AG04450 (cell line): ENCODE data around the gene FNBP1. TPM values are rescaled to one million over a fixed set of nuclear protein-coding genes. Genes with fewer than 3 reads are reported as not detected.

ENCODE experiments used
- CTCF ChIA-PET: fragments of 300-600, 350-600 bp; formaldehyde crosslinking; extraction: SDS; loops from one replicate; lab custom pipeline; 2022; ENCODE audit warnings: antibody characterized with exemption, inconsistent platforms; lab: Charles Lee
- POLR2A ChIA-PET: fragments of 350-600 bp; formaldehyde crosslinking; extraction: SDS; loops from one replicate; lab custom pipeline; 2021; ENCODE audit warnings: antibody characterized with exemption, inconsistent platforms; lab: Yijun Ruan, JAX
- DNase-seq: peaks from one replicate; pipeline ENCODE4 v3.0.0-alpha.2; 2011; ENCODE audit warnings: low read depth, low spot score
- H3K27ac ChIP-seq: one replicate; pipeline ENCODE4 v1.5.1; 2012; ENCODE audit warnings: low read depth, low read length, control low read depth
- H3K27me3 ChIP-seq: one replicate; pipeline ENCODE4 v1.6.0; 2012; ENCODE audit warnings: low read length; ENCODE audit not compliant: control insufficient read depth, insufficient read depth
- H3K4me3 ChIP-seq: 2 replicates; pipeline ENCODE4 v1.5.1; 2011; ENCODE audit warnings: mild to moderate bottlenecking, low read depth, low read length, control low read depth
- H3K9me3 ChIP-seq: 2 replicates; pipeline ENCODE4 v1.5.1; 2012; ENCODE audit warnings: low read length; ENCODE audit not compliant: control insufficient read depth, insufficient read depth
- CTCF ChIP-seq: IDR thresholded peaks from 2 replicates; pipeline ENCODE4 v1.5.1; 2011; ENCODE audit warnings: low read depth, low read length, control low read depth, inconsistent platforms
- polyA plus RNA-seq: library from polyadenylated mRNA; depleted of rRNA; stranded (reverse); fragments of >200 nt; gene quantifications from 2 replicates; pipeline ENCODE4 v1.2.3, GENCODE V29; 2011

FNBP1 gene
- polyA plus RNA-seq, 1 experiment, result 22.3 TPM

GRCh38 chr9:129916707-129917106 lies 126.3 kb downstream of the FNBP1 start:
- Histone ChIP-seq H3K27me3 (no peaks in the 10 kb centered on the region), H3K4me3 (no peak overlapping the region), H3K27ac (no peak overlapping the region), H3K9me3 (no peaks in the 10 kb centered on the region)
- POLR2A ChIA-PET, result no interaction called here
- TF ChIP-seq CTCF, result no peak
- no peak for DNase-seq
- CTCF ChIA-PET, result interaction anchor here (0.7 kb wide), 1 partner anchor 119 kb away, joined by 3 read pairs; no protein-coding TSS in a partner anchor

- H3K27ac ChIP-seq, result no peak overlapping the region
- no peak for TF ChIP-seq CTCF
- H3K9me3 ChIP-seq, result no peaks in the 10 kb centered on the region
- H3K4me3 ChIP-seq, result no peak overlapping the region
- POLR2A ChIA-PET, result no interaction called here
- no peak for DNase-seq
- CTCF ChIA-PET, result no interaction called here
- H3K27me3 ChIP-seq, result no peaks in the 10 kb centered on the region
These were observed 128.9 kb downstream of the FNBP1 start for GRCh38 chr9:129914051-129914450.

- TF ChIP-seq CTCF, result no peak
- Histone ChIP-seq H3K4me3 (no peak overlapping the region), H3K9me3 (no peaks in the 10 kb centered on the region), H3K27me3 (no peaks in the 10 kb centered on the region), H3K27ac (no peak overlapping the region)
- POLR2A ChIA-PET, result interaction anchor here (0.6 to 1.7 kb wide), 6 partner anchors 22 to 143 kb away, joined by 3 to 9 read pairs (median 4); partner anchors contain the start of gene GPR107
- peak; percentile 98 for DNase-seq
- CTCF ChIA-PET, result interaction anchor here (0.8 kb wide), 1 partner anchor 26 kb away, joined by 3 read pairs; no protein-coding TSS in a partner anchor
These were observed 132.1 kb downstream of the FNBP1 start for GRCh38 chr9:129910628-129911567.

GRCh38 chr9:129909851-129910250 lies 133.1 kb downstream of the FNBP1 start:
- CTCF ChIA-PET, result interaction anchor here (0.7 to 1.3 kb wide), 3 partner anchors 25 to 148 kb away, joined by 3 to 4 read pairs (median 3); no protein-coding TSS in a partner anchor

More at GRCh38 chr9:129909851-129910250, 133.1 kb downstream of the FNBP1 start:
- no peak for TF ChIP-seq CTCF
- Histone ChIP-seq H3K9me3 (no peaks in the 10 kb centered on the region), H3K27ac (no peak overlapping the region), H3K27me3 (no peaks in the 10 kb centered on the region), H3K4me3 (no peak overlapping the region)
- DNase-seq, result no peak
- POLR2A ChIA-PET, result interaction anchor here (0.6 to 1.7 kb wide), 5 partner anchors 23 to 133 kb away, joined by 3 to 9 read pairs (median 4); partner anchors contain the start of gene FNBP1
